HG03025 (cell line): ENCODE results near the gene SCYGR1.
A peak's percentile ranks its signal among the peaks of the same experiment; 100 is the strongest.
"Not testable (repeated sequence)": the region's sequence is repeated elsewhere in the genome, so short reads cannot be mapped to it uniquely, and the experiment has no call there.

Experiments used
- ATAC-seq: cut with Tn5 transposase; IDR thresholded peaks from one replicate; pipeline ENCODE4 v1.9.1; 2021; ENCODE audit warnings: mild to moderate bottlenecking, moderate library complexity; ENCODE audit not compliant: unreplicated experiment, low FRiP score

The SCYGR1 gene, protein sequence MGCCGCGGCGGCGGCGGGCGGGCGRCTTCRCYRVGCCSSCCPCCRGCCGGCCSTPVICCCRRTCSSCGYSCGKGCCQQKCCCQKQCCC

DNA sequence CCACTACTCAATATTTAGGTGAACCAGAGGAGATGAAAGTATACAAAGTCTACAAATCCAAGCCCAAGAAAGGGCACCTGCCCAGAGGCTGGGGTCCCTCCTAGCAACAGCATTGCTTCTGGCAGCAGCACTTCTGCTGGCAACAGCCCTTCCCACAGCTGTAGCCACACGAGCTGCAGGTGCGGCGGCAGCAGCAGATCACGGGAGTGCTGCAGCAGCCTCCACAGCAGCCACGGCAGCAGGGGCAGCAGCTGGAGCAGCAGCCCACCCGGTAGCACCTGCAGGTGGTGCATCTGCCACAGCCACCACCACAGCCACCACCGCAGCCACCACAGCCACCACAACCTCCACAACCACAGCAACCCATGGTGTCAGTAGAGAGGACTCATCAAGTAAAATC lies at the start of gene SCYGR1:
SCYGR1 (minus strand) TSS at position 367 of the 400 bp plus-strand sequence; CDS start at position 367, 0 bp downstream.
- not testable (repeated sequence) for ATAC-seq

DNA sequence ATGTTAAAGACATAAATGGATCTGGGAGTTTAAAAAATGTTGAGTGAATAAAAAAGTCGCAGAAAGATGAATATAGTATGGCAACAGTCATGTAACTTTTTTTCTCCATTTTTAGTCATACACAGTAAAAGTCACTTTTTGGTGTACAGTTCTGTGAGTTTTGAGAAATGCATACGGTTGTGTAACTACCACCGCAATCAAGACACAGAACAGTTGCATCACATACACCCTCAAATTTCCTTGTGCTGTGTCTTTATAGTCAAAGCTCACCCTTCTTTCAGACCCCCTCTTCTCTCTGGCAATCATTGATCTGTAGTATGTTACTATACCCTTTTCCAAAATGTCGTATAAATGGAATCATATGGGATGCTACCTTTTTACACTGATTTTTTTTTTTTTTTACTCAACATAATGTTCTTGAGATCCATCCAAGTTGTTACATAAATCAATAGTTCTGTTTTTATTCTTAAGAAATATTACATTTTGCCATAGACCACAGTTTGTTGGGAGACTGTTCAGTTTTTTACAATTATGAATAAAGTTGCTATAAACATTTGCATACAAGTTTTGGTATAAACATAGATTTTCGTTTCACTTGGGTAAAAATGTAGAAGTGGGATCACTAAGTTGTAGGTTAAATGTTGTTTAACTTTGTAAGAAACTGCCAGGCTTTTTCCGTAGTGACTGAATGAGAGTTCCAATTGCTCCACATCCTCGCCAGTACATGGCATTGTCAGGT lies 48.9 kb upstream of the SCYGR1 start:
- ATAC-seq, result no peak

DNA sequence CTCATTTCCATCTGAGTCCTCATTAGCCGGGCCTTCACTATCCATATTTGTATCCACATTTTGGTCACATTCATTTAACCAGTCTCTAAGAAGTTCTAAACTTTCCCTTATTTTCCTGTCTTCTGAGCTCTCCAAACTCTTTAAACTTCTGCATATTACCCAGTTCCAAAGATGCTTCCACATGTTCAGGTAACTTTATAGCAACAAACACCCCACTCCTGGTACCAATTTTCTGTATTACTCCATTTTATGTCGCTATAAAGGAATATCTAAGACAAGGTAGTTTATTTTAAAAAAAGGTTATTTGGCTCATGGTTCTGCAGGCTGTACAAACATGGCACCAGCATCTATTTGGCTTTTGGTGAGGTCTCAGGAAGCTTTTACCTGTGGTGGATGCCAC lies 45.4 kb upstream of the SCYGR1 start:
- ATAC-seq, result no peak

DNA sequence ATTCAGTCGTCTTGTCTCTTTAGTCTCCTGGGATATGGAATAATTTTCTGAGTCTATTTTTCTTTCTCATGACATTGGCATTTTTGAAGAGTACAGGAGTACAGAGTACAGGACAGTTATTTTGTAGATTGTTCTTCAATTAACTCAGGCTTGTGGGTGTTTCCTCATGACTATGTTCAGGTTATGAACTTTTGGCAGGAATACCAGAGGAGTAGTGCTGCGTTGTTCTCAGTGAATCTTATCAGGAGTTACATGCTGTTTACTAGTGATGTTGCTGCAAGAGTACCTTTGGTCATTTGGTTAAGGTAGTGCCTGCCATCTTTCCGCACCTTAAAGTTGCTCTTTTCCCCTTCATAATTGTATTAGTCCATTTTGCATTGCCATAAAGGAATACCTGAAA lies 42.9 kb upstream of the SCYGR1 start:
- no peak for ATAC-seq

DNA sequence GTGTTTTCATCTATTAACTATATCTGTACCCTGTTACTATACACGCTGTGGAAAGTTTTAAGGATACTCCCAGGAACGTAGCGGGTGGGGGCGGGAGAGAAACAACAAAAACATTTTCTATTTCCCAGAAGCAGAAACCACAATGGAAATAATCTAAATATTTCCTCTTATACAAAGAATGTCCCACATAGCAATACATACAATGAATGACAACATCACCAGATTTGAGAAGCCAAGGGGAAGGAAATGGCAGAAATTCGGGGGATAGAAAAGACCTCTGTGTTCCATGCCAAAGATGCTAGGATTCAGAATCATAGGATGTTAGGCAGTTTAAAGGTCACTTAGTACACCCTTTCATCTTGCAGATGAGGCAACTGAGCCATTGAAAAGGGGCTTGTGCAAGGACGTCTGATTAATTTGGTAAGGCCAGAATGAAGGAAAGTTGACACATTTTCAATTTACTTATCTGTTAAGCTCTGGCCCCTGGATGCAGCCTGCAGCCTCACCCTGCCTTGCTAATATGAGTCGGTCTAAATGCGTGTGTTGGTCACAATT lies 41.1 kb upstream of the SCYGR1 start:
- ATAC-seq, result no peak

DNA sequence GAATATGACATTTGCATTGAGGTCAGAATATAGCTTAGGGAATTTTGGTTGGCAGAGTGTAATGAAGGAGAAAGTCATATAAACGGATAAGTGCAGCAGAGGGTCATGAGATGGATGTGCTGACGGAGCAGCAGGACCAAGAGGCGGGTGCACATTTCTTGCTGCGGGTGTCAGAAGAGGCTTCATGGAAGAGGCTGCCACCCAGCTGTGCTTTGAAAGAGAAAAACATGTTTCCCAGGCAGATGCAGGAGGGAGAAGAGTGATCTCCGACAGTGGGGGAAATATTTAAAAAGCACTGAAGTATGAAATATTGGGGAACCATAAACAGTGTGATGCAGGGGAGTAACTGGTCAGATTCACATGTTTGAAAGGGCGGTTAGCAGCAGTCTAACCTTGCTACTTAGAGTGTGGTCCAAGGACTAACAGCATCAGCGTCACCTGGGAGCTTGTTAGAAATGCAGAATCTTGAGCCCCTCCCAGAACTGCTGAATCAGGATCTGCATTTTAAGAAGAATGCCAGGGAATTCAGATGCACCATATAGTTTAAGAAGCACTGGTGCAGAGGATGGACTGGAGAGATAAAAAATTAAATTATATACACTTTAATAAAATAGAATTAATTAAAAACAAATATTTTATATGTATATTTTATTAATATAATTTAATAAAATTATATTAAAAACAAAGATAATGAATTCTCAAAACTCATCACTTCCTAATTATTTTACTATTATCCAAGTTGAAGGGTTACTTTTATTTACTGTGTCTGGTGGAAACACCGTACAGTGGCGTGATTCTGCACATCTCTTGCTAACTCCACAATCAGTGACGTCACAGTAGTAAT lies 36.1 kb upstream of the SCYGR1 start:
- ATAC-seq, result no peak

DNA sequence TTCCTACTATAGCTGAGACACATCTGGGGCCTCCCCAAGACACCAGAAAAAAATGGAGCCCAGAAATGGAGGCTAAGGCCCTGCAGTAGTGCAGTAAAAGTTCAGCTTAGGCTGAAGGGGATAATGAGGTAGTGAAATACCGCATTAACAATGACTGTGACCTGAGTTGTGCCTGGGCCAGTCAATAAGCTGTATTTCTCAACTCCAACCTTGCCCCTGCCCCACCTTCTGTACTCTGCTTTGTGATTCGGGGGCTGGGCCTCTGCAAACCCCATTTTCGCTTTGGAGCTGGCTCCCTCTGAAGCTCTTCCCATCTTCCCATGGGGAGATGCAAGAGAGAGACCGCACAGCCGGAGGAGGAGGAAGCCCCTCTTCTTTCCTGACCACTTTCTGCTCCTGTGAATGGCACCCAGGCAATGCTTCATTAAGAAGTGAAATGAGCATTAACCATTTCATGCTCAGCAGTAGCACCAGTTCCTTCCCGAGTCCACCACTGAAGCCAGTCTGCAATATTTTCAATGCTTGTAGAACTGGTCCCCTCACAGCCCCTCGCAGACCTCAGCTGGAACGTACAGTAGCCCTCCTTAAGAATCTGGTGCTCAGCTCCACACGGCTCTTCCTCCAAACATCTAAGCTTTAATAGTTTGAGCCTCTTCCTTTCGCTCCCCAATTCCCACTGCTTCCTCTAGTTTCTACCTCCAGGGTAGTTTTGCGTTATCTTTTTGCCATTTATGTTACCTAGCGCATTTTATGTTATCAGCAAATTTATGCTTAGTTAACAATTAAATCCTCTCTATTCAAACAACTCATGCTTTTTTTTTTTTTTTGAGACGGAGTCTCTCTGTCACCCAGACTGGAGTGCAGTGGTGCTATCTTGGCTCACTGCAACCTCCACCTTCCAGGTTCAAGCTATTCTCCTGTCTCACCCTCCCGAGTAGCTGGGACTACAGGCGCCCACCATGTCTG lies 32.6 kb upstream of the SCYGR1 start:
- no peak for ATAC-seq

DNA sequence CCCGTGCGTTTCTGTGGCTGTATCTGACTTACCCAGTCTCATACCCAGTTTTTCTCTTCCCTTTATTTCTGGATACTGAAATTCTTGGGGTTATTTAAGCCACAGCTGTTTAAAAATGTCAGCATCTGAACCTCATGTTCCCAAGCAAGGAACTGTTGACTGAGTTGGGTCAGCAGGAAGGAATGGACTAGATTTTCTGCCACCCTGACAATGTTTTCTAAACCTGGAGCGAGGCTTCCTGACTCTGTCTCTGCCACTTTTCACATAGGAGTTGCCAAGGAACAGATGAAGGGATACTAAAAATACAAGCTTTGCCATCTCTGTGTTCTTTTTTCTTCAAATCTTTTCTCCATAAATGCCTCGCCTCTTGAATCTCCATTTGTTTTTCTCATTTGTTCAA lies 29.0 kb upstream of the SCYGR1 start:
- ATAC-seq, result no peak

DNA sequence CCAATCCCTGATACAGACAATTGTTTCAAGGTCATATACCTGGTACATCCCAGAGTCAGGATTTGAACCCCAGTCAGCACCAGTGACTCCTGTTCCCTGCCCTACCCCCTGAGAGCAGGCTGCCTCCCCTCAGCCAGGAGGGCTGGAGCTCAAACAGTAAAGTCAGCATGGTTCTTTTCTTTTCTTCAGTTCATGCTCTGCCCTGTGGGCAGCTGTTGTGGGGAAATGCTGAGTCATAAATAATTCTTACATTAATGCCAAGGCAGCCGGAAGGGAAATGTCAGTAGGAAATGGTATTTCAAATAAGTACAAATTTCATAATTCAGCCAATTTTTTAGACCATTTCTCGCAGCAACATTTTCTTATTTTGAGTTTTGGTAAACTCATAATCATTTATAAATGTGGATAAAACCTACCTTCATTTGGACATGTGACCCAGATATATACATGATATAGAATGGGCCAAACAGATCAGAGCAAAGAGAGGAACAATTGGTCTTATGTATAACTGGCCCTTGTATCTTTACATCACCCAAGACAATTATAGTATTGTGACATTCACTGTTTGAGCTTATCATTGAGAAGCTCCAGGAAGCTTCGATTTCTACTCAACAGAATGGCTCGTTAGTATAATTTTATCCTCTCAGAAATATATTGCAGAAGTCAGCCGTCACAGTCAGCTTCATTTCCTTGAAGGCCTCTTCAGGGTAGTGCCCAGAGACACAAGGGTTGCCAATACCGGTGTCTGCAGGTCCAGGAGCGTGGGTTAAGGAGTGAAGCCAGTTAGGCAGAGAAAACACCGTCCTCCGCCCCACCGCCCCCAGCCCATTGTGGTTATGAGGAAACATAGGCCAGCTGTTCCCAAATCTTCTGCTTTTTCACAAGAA lies 28.0 kb upstream of the SCYGR1 start:
- no peak for ATAC-seq

DNA sequence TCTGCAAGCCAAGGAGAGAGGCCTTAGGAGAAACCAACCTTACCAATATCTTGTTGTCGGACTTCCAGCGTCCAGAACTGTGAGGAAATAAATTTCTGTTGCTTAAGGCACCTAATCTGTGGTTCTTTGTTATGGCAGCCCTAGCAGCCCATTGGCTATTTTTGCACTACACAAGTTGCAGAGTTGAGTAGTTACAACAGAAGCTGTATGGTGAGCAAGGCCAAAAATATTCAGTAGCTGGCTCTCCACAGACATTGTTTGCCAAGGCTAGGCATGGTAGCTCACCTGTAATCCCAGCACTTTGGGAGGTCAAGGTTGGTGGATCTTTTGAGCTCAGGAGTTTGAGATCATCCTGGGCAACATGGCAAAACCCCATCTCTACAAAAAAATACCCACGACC lies 27.1 kb upstream of the SCYGR1 start:
- ATAC-seq, result no peak

DNA sequence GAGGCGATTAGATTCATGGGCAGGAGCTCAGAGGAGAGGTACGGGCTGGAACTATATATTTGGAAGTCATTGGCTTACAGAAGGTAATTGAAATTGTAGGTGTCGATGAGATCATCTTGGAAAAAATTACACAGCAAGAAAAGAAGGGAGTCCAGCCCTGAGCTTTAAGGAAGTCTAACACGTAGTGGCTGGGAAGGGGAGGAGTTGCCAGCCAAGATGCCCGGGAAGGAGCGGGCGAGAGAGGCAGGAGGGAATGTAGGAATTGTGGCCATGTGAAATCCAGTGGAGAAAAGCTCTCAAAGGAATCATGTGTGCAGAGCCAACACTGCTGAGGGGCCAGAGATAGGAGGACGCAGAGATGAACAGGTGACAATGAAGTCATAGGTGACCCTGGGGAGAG lies 25.6 kb upstream of the SCYGR1 start:
- no peak for ATAC-seq

DNA sequence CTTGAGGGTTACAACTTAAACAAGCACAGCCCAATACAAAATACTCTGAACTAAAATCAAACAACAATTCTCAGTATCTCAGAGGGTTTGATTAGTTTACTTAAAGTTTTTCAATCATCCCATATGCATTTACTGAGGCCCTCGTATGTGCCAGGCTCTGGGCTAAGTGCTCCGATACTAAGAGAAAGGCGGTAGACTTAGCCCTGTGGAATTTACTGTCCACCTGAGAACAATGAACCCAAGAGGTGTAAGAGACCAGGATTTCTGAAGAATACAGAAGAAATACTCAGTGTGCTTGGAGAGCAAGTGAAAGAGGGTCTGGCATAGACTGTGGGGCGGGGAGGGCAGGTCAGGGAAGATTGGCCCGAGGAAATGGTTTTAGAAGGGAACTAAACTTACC lies 25.1 kb upstream of the SCYGR1 start:
- no peak for ATAC-seq

DNA sequence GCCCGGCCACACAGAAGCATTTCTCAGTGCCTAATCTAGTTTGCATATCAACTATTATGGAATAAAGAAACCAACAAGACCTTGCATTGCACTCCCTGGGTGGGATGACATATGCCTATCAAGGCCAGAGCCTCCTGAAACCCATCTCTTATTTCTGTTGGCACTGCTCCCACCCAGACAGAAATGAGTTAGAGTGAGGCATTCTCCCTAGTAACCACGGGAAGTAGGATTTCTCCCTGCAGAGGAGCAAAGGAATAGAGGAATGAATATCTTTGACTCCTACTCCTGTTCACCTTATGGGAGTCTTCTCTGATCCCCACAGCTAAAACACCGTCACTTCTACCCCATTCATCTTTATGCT lies 24.2 kb upstream of the SCYGR1 start:
- ATAC-seq, result no peak

DNA sequence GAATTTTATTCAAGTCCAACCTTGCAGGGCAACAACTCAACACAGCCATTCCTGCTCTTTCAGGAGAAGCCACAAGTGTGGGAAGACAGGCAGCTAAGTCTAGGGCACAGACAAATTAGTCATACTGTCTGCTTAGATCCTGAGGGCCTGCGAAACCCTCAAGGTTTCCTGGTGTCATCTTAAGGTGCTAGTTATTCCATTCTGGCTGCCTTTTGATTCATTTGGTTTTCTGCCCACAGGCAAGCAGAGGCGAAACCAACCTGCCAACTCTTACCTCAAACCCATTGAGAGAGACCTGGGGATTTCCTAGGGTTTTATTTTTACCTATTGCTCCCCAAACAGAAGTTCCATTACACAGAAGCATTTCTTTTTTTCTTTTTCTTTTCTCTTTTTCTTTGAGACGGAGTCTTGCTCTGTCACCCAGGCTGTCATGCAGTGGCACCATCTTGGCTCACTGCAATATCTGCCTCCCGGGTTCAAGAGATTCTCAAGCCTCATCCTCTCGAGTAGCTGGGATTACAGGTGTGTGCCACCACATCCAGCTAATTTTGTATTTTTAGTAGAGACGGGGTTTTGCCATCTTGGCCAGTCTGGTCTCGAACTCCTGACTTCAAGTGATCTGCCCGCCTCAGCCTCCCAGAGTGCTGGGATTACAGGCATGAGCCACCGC lies 23.7 kb upstream of the SCYGR1 start:
- ATAC-seq, result peak; percentile 65

DNA sequence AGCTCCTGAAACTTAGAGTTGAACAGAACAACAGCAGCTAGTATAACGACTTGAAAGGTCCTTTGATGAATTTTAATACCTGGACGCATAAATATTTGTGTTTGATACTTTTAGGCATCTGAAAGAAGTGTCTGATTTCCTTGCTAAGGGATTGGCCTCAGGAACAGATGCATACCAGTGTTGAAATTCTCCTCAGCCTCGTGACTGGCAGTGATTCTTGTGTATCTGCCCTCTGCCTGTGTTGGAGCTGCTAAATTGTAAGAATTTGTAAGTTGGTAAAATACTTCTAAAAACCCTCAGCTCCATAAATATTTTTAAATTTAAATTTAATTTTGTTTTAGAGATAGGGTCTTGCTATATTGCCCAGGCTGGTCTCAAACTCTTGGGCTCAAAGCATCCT lies 22.4 kb upstream of the SCYGR1 start:
- ATAC-seq, result no peak

DNA sequence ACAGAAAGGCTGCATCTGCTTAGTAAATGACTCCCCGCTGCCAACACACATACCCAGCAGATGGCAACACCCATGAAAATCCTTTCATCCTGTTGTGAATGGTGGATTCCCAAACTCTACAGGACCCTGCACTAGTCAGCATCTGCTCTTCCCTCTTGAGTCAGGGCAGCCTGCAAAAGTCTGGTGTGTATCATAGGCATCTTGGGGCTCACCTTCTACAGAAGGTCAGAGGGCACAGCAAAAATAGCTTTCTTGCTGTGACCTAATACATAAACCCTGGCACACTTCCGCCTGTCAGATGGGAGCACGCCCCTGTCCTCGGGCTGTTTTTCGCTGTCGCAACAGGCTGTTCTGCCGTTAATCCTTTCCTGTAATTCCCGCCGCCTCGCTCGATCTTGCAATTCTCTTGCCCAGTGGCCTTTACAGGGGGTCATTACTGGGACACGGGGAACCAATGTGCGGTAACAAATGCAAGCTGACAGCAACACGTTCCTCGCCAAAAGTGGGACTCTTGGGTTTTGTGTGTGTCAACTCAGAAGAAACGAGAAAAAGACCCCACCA lies 19.9 kb upstream of the SCYGR1 start:
- no peak for ATAC-seq

DNA sequence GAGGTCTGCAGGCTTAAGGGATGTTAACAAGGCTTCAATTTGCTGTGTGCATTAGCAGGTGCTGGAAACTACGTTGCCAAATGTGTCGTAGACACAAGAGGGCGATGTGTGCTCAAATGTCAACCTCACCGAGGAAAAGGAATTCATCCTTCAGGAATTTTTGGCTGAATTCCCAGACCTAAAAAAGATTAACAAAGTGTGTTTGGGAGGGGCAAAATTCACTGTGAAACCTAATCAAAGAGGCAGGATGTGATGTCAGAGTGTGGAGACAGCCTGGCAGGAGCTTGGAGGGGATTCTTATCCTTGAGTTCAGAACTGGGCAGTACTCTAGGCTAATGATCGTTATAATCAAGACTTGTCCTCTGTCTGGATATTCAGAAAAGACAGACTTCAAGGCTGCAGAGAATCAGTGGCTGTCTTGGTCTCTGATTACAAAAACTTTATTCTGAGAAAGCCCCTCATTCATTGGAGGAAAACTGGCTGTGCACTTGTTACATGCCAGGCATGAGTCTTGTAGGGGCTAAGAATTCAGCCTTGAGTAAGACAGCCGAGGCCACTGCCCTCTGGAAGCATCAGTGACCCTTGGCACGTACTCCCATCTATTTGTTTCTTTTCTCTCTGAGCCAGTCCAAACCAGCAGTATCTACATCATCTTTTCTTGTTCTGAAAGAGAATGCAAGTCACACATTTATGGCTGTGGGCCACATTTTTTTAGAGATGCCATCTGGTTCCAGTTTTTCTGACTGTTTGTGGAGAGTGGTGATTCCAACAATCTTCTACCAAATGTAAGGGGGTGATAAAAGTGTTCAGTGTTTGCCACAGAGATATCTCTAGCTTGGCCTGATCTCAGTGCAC lies 18.7 kb upstream of the SCYGR1 start:
- ATAC-seq, result no peak
